HG03378 (cell line): ENCODE results near the gene LARGE2.

Experiments used
- ATAC-seq: cut with Tn5 transposase; IDR thresholded peaks from one replicate; pipeline ENCODE4 v1.9.1; 2021; ENCODE audit warnings: mild to moderate bottlenecking, moderate library complexity; ENCODE audit not compliant: unreplicated experiment

The LARGE2 gene

DNA sequence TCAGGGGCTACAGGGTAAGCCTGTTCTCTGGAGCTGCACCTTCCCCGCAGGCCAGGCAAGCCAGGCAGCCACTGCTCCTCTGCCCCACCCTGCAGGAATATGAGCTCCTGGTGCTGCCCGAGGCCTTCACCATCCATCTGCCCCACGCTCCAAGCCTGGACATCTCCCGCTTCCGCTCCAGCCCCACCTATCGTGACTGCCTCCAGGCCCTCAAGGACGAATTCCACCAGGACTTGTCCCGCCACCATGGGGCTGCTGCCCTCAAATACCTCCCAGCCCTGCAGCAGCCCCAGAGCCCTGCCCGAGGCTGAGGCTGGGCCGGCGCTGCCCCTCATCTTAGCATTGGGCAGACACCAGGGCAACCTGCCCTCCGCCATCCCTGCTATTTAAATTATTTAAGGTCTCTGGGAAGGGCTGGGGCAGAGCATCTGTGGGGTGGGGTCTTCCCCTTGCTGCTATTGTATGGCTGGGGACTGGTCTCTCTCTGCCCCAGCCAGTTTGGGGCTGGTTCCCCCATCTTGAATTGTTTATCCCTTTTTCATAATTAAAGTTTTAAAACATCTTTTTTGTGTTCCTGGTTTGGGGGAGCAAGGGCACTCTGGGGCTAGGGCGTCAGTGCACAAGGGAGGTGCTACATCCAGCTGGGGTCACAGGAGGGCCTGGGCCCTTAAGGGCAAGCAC lies 6.2 kb downstream of the LARGE2 start:
- ATAC-seq = no peak

- ATAC-seq = no peak
These were observed 7.1 kb downstream of the LARGE2 start for GRCh38 chr11:45929486-45930030.

- ATAC-seq = peak; percentile 94
These were observed 7.8 kb downstream of the LARGE2 start for GRCh38 chr11:45930031-45930794.

GRCh38 chr11:45930951-45931570 lies 8.6 kb downstream of the LARGE2 start:
- ATAC-seq = no peak

GRCh38 chr11:45931739-45932138 lies 9.3 kb downstream of the LARGE2 start:
- no peak for ATAC-seq

DNA sequence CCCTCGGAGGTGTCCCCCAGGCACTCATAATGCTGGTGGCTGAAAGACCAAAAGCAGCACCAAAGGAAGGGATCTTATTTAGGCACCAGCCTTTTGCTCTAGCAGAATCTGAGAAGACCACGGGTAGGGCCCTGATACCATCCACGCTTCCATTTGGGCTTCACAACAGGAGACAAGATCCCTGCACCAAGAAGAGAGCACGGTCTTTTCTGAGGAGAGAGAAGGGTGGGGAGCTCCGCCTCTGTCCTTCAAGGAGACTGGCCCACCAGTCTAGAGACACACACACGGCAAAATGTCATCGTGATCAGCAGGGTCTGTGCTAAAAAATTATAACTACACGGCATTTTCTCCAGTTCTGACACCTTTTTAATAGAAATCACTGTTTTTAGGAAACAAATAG lies 9.8 kb downstream of the LARGE2 start:
- ATAC-seq = no peak

GRCh38 chr11:45933131-45933831 lies 10.8 kb downstream of the LARGE2 start:
- ATAC-seq = no peak

DNA sequence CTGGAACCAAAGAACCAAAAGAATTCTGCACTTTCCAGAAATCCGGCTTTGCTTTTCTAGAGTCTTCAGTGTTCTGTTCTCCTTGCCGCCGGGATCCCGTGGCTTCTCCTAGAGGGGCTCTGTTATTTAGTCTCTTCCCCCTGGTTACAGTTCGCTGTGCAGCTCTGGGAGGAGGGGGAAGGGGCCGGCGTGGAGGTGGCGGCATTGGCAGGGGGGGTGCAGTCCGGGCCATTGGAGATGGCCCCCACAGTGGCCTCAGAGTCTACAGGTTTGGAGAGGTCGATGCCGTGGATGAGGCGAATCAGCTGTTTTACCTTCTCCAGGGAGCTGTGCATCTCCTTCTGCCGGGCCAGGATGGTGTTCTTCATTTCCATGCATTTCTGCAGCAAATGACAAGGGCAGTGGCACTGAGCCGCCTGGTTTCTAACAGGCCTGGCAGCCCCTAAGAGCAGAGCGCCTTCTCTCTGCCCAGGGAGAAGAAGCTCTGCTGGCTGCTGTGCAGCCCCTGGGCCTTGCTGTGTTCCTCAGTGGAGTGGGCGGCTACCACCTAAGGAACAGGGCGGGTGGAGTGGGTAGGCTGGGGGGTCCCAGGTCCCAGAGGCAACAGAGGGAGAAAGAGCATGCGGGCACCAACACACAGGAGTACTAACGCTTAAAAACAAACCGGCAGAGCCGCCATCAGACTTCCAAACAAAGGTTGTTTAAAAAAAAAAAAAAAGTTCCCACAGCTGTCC lies 11.6 kb downstream of the LARGE2 start:
- no peak for ATAC-seq

- no peak for ATAC-seq
These were observed 12.3 kb downstream of the LARGE2 start for GRCh38 chr11:45934580-45935318.

DNA sequence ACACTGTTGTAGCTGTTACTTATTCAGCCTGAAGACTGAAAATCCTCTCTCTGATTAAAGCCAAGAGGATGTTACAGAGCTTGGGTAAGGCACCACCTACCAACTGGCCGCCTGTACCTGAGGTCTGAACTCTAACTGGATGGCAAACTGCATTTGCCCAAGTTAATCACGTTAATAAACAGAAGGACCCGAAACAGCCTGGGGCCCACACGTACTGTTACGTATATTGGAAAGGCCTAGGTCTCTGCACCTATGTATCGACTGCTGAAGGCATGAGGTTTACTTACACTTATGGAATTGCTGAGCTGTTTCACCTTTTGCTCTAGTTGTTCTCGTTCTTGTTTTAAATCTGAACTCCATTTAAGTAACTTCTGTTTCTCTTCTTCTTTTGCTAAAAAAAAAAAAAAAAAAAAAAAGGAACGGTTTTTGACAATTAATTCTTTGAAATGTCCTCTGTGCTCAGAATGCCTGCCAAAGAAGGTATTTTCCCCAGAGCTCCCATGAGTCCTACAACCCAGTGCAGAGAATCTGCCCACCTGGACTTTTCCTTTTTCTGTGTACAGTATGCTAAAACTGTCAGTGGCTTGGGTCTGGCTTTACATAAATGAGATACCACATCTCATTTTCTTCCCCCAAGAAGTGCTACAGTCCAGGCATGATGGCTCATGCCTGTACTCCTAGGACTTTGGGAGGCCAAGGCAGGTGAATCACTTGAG lies 13.1 kb downstream of the LARGE2 start:
- ATAC-seq = no peak

GRCh38 chr11:45936511-45937054 lies 14.1 kb downstream of the LARGE2 start:
- ATAC-seq = no peak

DNA sequence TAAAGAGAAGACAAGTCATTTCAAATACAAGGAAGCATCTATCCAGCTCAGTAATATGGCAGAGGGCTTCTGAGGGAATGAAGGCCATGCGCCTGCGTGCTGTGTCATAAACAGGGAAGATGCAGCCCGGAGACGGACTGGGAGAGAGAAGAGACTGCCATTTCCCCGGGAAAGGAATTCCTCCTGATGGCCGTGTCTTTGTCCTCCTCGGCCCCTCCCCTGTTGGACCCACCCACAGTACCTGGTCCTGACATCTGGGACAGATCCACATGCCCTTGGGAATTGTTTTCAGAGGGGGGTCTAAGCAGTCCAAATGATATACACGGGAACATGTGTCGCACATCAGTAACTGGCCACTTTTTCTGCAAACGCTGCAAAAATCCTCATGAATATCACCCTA lies 15.5 kb downstream of the LARGE2 start:
- ATAC-seq = no peak

DNA sequence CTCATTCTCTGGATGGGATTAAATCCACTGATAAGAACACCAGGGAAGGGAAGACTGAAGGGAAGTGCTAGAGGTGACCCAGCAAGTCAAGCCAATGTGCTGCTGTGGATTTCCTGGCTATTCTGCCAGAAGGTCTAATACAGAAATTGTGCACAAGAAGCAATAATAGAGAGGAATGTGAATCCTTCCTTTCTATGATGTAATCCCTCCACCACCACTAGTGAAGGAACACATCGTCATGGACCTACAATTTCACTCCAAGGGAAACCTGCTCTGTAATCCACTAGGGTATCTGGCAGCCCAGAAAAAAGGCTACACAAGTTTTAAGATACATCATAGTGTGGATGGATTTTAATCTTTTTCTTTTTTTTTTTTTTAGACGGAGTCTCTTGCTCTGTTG lies 17.4 kb downstream of the LARGE2 start:
- ATAC-seq = no peak

- ATAC-seq = no peak
These were observed 18.8 kb downstream of the LARGE2 start for GRCh38 chr11:45941285-45941684.

DNA sequence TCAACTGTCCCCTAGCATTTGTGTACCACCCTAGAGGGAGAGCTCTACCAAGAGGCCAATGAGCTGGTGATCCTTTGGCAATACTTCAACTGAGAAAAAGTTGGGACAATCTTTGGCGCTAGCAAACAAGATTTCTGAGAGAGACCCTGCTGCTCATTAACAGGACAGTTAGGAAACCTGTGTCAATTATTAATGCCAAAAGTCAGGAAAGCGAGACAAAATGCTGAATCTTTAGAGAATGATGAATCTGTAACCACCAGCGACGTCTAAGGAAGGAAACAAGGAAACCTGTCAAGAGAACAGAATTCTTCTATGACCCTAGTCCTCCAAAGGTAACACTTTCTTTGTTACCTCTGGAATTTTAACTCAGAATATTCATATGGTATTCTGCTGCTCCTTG lies 19.9 kb downstream of the LARGE2 start:
- ATAC-seq = no peak

GRCh38 chr11:45945397-45945999 lies 23.0 kb downstream of the LARGE2 start:
- ATAC-seq = no peak

- no peak for ATAC-seq
These were observed 25.4 kb downstream of the LARGE2 start for GRCh38 chr11:45947885-45948284.

- ATAC-seq = no peak
These were observed 25.9 kb downstream of the LARGE2 start for GRCh38 chr11:45948356-45948755.
